IMR-90 (cell line): Measurements from ENCODE around the gene TIE1.

ENCODE experiments used
- CEBPB ChIP-seq: IDR thresholded peaks from 2 replicates; pipeline ENCODE4 v1.6.1; 2012; ENCODE audit warnings: low read depth, low read length, improper control_type of control experiment
- CTCF ChIP-seq: conservative IDR thresholded peaks from 2 replicates; pipeline ENCODE4 v1.5.1; 2012; ENCODE audit warnings: mild to moderate bottlenecking, low read depth, low read length, improper control_type of control experiment
- FOS ChIP-seq: fragments of 150-350 bp; IDR thresholded peaks from 2 replicates; pipeline ENCODE4 v1.6.1; 2016; ENCODE audit warnings: low read depth, low read length
- MAFK ChIP-seq: IDR thresholded peaks from 2 replicates; pipeline ENCODE4 v1.6.1; 2012; ENCODE audit warnings: low read depth, low read length, improper control_type of control experiment
- MXI1 ChIP-seq: IDR thresholded peaks from 2 replicates; pipeline ENCODE4 v1.6.1; 2012; ENCODE audit warnings: low read depth, mild to moderate bottlenecking, low read length, moderate library complexity, borderline replicate concordance
- POLR2A ChIP-seq: IDR thresholded peaks from 2 replicates; pipeline ENCODE4 v1.6.1; 2012; ENCODE audit warnings: mild to moderate bottlenecking, low read depth, low read length
- RCOR1 ChIP-seq: IDR thresholded peaks from 2 replicates; pipeline ENCODE4 v1.6.1; 2012; ENCODE audit warnings: mild to moderate bottlenecking, low read length, improper control_type of control experiment; ENCODE audit not compliant: insufficient replicate concordance
- RFX5 ChIP-seq: IDR thresholded peaks from 2 replicates; pipeline ENCODE4 v1.8.0; 2012; ENCODE audit warnings: low read depth, mild to moderate bottlenecking, low read length, moderate library complexity

- TF ChIP-seq CTCF, result no peak
- TF ChIP-seq POLR2A, result no peak
- no peak for TF ChIP-seq RCOR1
- TF ChIP-seq CEBPB, result no peak
- no peak for TF ChIP-seq MAFK
- TF ChIP-seq RFX5, result no peak
- no peak for TF ChIP-seq FOS
- TF ChIP-seq MXI1, result no peak
These were observed 15.4 kb downstream of the TIE1 start for GRCh38 chr1:43315963-43316737.
